Loucy (cell line): Measurements from ENCODE around the gene CELSR1.

Source experiments
- CTCF ChIP-seq: fragments of 200-600 bp; sonication (generic); conservative IDR thresholded peaks from 2 replicates; pipeline ENCODE4 v1.5.1; 2014; ENCODE audit warnings: mild to moderate bottlenecking, antibody characterized with exemption, low read length
- EZH2phosphoT487 ChIP-seq: fragments of 200-600 bp; IDR thresholded peaks from 2 replicates; pipeline ENCODE4 v1.6.1; 2018; ENCODE audit warnings: antibody characterized with exemption, mild to moderate bottlenecking, moderate library complexity, borderline replicate concordance

GRCh38 chr22:46337870-46338269 is 199.6 kb downstream of the CELSR1 start:
- TF ChIP-seq CTCF, result no peak
- no peak for TF ChIP-seq EZH2phosphoT487
